Karpas-422 (cell line): ENCODE measurements around the gene ACKR2. TPM values are rescaled to one million over a fixed set of nuclear protein-coding genes. Genes with fewer than 3 reads are reported as not detected.

Source experiments
- DNase-seq: peaks from one replicate; pipeline ENCODE4 v3.0.0-alpha.2; 2015
- H2AFZ ChIP-seq: fragments of 200-600 bp; sonication (generic); 2 replicates; pipeline ENCODE4 v1.6.1; 2014; ENCODE audit warnings: antibody characterized with exemption, low read length, mixed read lengths
- H3K27ac ChIP-seq: fragments of 200-600 bp; sonication (generic); 2 replicates; pipeline ENCODE4 v1.5.1; 2014; ENCODE audit warnings: mild to moderate bottlenecking, low read length, moderate library complexity
- H3K27me3 ChIP-seq: fragments of 200-600 bp; sonication (generic); 2 replicates; pipeline ENCODE4 v1.6.1; 2014; ENCODE audit warnings: low read length, mixed read lengths
- H3K36me3 ChIP-seq: fragments of 200-600 bp; sonication (generic); 2 replicates; pipeline ENCODE4 v1.6.1; 2014; ENCODE audit warnings: low read length, mixed read lengths; ENCODE audit not compliant: insufficient read depth
- H3K4me1 ChIP-seq: fragments of 200-600 bp; sonication (generic); 2 replicates; pipeline ENCODE4 v1.6.1; 2014; ENCODE audit warnings: mild to moderate bottlenecking, low read length, mixed read lengths
- H3K4me2 ChIP-seq: fragments of 200-600 bp; sonication (generic); 2 replicates; pipeline ENCODE4 v1.6.1; 2014; ENCODE audit warnings: low read length, low read depth, mild to moderate bottlenecking; ENCODE audit not compliant: poor library complexity, severe bottlenecking
- H3K4me3 ChIP-seq: fragments of 200-600 bp; sonication (generic); 2 replicates; pipeline ENCODE4 v1.5.1; 2014; ENCODE audit warnings: mild to moderate bottlenecking, antibody characterized with exemption, low read length, mixed read lengths
- H3K79me2 ChIP-seq: fragments of 200-600 bp; sonication (generic); 2 replicates; pipeline ENCODE4 v1.6.1; 2014; ENCODE audit warnings: mild to moderate bottlenecking, low read length, mixed read lengths
- H3K9ac ChIP-seq: fragments of 200-600 bp; sonication (generic); 2 replicates; pipeline ENCODE4 v1.6.0; 2014; ENCODE audit warnings: low read length
- H3K9me2 ChIP-seq: fragments of 200-600 bp; sonication (generic), shearing (Covaris generic); replicated peaks from 2 replicates; pipeline ENCODE4 v1.6.0; 2014; ENCODE audit warnings: mild to moderate bottlenecking, low read length, moderate library complexity; ENCODE audit not compliant: insufficient read depth
- H3K9me3 ChIP-seq: fragments of 300-700, 200-600 bp; sonication (generic); 2 replicates; pipeline ENCODE4 v1.6.1; 2014; ENCODE audit warnings: low read length, mixed read lengths
- H4K20me1 ChIP-seq: fragments of 200-600 bp; sonication (generic); 2 replicates; pipeline ENCODE4 v1.6.1; 2014; ENCODE audit warnings: mild to moderate bottlenecking, antibody characterized with exemption, low read length, low read depth; ENCODE audit not compliant: insufficient read depth
- total RNA-seq: library from RNA; depleted of rRNA; stranded (reverse); fragments of >200 nt; shearing (Covaris generic); gene quantifications from 2 replicates; pipeline ENCODE4 v1.2.3, GENCODE V29; 2014; ENCODE audit warnings: low replicate concordance

ACKR2 gene
- total RNA-seq, 1 experiment from 2014 or later = 1.9 TPM

DNA sequence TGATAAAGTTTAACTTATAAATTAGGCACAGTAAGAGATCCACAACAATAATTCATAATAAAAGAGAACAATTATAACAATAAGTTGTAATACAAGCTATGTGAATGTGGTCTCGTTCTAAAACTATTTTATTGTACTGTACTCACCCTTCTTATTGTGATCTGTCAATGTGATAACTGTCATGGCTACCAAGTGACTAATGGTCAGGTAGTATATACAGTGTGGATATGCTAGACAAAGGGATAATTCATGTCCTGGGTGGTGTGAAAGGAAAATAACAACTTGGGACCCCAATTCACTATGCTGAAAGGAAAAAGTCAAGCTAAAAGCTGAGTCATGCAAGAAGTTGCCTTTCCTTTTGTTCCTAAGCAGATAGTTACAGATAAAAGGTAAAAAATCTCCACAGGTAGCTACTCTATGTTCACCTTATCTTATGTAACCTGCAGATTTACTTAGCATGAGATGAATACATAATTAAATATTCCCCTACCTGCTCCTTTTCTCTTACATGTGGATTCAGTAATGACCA lies 77.1 kb downstream of the ACKR2 start:
- peak; percentile 26 for DNase-seq
- Histone ChIP-seq H3K9ac (no peak overlapping the region), H3K4me1 (peaks cover 4% of the 10 kb centered on the region), H3K27me3 (no peaks in the 10 kb centered on the region), H3K9me3 (no peaks in the 10 kb centered on the region), H3K27ac (no peak overlapping the region), H3K4me3 (no peak overlapping the region), H3K9me2 (no peaks in the 10 kb centered on the region), H3K79me2 (no peaks in the 10 kb centered on the region), H3K4me2 (no peak overlapping the region), H4K20me1 (no peaks in the 10 kb centered on the region), H3K36me3 (no peaks in the 10 kb centered on the region), H2AFZ (no peak overlapping the region)

DNA sequence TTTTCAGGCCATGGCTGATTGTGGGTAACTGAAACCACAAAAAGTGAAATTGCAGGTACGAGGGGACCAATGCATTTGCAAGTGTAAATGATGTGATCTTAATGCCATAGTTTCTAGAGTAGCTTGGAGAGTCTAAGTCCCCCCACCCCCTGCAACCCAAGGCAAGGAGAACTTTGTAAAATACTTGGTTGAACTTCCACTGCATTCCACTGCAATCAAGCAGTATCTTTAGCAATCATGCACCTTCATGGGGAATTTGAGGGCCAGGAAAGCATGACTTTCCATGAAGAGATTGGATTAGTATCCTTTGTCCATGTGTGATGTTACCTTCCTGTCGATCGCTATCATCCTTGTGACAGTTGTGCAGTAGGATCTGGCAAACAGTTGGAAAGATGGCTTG lies 77.8 kb downstream of the ACKR2 start:
- no peak overlapping the region for H3K27ac ChIP-seq
- no peak for DNase-seq
- H3K4me2 ChIP-seq = no peak overlapping the region
- H3K9me2 ChIP-seq = no peaks in the 10 kb centered on the region
- no peaks in the 10 kb centered on the region for H3K27me3 ChIP-seq
- no peaks in the 10 kb centered on the region for H3K4me1 ChIP-seq
- no peak overlapping the region for H3K4me3 ChIP-seq
- no peaks in the 10 kb centered on the region for H3K79me2 ChIP-seq
- no peak overlapping the region for H3K9ac ChIP-seq
- no peaks in the 10 kb centered on the region for H3K9me3 ChIP-seq
- H4K20me1 ChIP-seq = no peaks in the 10 kb centered on the region
- H3K36me3 ChIP-seq = no peaks in the 10 kb centered on the region
- H2AFZ ChIP-seq = no peak overlapping the region

DNA sequence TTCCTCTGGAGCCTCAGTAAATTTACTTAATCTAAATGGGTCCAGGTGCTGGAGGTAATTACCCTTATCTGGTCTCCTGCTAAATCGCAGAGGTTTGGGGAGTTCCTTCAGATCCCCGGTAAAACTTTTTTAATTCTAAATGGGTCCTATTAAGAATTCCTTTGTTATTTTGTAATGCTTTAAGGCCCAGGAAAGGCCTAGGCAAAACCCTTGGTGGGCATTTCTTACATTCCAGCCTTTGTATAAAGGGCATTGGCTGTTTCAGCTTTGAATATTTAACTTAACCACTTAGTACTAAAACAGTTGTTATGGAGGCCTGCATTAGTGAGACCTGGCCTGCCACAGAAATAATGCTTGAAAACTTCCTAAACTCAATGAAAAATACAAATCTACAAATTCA lies 81.8 kb downstream of the ACKR2 start:
- H3K9ac ChIP-seq = no peak overlapping the region
- H3K4me1 ChIP-seq = no peaks in the 10 kb centered on the region
- no peak overlapping the region for H3K27ac ChIP-seq
- H3K27me3 ChIP-seq = no peaks in the 10 kb centered on the region
- no peaks in the 10 kb centered on the region for H3K9me3 ChIP-seq
- no peaks in the 10 kb centered on the region for H4K20me1 ChIP-seq
- H3K4me2 ChIP-seq = no peak overlapping the region
- no peaks in the 10 kb centered on the region for H3K36me3 ChIP-seq
- H3K4me3 ChIP-seq = no peak overlapping the region
- no peak for DNase-seq
- no peak overlapping the region for H2AFZ ChIP-seq
- H3K79me2 ChIP-seq = no peaks in the 10 kb centered on the region
- H3K9me2 ChIP-seq = no peaks in the 10 kb centered on the region

DNA sequence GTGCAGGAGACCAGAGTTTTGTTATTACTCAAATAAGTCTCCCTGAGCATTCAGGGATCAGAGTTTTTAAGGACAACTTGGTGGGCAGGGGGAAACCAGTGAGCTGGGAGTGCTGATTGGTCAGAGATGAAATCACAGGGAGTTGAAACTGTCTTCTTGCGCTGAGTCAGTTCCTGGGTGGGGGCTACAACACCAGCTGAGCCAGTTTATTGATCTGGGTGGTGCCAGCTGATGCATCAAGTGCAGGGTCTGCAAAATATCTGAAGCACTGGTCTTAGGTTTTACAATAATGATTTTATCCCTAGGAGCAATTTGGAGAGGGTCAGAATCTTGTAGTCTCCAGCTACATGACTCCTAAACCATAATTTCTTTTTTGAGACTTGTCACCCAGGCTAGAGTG lies 82.9 kb downstream of the ACKR2 start:
- DNase-seq = no peak
- H2AFZ ChIP-seq = no peak overlapping the region
- no peaks in the 10 kb centered on the region for H3K36me3 ChIP-seq
- no peak overlapping the region for H3K4me2 ChIP-seq
- H3K9me3 ChIP-seq = no peaks in the 10 kb centered on the region
- H4K20me1 ChIP-seq = no peaks in the 10 kb centered on the region
- no peak overlapping the region for H3K27ac ChIP-seq
- H3K9me2 ChIP-seq = no peaks in the 10 kb centered on the region
- H3K4me1 ChIP-seq = no peaks in the 10 kb centered on the region
- no peak overlapping the region for H3K4me3 ChIP-seq
- H3K27me3 ChIP-seq = no peaks in the 10 kb centered on the region
- H3K79me2 ChIP-seq = no peaks in the 10 kb centered on the region
- H3K9ac ChIP-seq = no peak overlapping the region

DNA sequence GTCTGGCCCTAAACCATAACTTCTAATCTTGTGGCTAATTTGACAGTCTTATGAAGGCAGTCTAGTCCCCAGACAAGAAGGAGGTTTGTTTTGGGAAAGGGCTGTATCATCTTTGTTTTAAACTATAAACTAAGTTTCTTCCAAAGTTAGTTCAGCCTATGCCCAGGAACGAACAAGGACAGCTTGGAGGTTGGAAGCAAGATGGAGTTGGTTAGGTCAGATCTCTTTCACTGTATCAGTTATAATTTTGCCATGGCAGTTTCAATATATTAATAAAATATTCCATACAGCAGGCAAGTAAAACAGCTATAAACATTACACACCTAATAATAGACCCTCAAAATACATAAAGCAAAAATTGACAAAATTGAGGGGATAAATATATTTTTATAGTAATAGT lies 83.6 kb downstream of the ACKR2 start:
- H2AFZ ChIP-seq = no peak overlapping the region
- no peak for DNase-seq
- no peaks in the 10 kb centered on the region for H3K79me2 ChIP-seq
- H3K9me3 ChIP-seq = no peaks in the 10 kb centered on the region
- no peaks in the 10 kb centered on the region for H3K27me3 ChIP-seq
- no peaks in the 10 kb centered on the region for H3K4me1 ChIP-seq
- H3K9me2 ChIP-seq = no peaks in the 10 kb centered on the region
- no peaks in the 10 kb centered on the region for H3K36me3 ChIP-seq
- H3K9ac ChIP-seq = no peak overlapping the region
- H3K4me2 ChIP-seq = no peak overlapping the region
- H4K20me1 ChIP-seq = no peaks in the 10 kb centered on the region
- H3K27ac ChIP-seq = no peak overlapping the region
- no peak overlapping the region for H3K4me3 ChIP-seq

DNA sequence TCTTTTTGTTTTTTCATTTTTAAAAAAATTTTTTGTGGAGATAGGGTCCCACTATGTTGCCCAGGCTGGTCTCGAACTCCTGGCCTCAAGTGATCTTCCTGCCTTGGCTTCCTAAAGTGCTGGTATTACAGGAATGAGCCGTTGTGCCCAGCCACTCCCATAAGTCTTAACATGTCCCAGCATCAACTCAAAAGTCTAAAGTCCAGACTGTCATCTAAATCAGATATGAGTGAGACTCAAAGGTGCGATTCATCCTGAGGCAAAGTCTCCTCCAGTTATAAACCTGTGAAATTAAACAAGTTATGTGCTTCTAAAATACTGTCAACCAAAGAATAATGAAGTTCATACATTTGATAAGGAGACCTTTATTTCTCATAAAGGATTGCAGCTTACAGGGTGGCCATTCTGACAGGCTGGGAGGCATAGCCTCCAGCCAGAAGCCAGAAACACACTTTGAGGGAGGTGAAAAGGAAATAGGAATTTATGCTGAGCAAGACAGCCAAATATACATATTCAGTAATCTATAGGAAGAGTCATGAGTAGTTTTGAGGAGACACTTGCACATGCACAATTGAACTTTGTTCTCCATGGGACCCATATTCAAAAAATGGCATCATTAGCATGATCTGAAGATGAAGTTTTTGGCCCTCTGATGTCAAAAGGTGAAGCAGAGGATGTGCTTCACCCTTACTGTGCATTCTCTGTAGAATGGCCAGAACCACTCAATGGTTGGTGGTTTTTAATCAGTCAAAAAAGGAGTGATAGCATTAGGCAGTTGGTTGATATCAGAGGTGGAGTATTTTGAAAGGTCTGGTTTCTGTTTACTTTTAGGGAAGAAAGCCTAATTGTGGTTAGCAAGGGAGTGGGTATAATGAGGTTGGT lies 85.7 kb downstream of the ACKR2 start:
- no peaks in the 10 kb centered on the region for H3K4me1 ChIP-seq
- no peaks in the 10 kb centered on the region for H3K79me2 ChIP-seq
- no peak for DNase-seq
- no peak overlapping the region for H3K9ac ChIP-seq
- H3K4me3 ChIP-seq = no peak overlapping the region
- no peaks in the 10 kb centered on the region for H3K36me3 ChIP-seq
- H2AFZ ChIP-seq = no peak overlapping the region
- no peak overlapping the region for H3K27ac ChIP-seq
- H3K9me2 ChIP-seq = no peaks in the 10 kb centered on the region
- H3K9me3 ChIP-seq = no peaks in the 10 kb centered on the region
- H4K20me1 ChIP-seq = no peaks in the 10 kb centered on the region
- no peaks in the 10 kb centered on the region for H3K27me3 ChIP-seq
- H3K4me2 ChIP-seq = no peak overlapping the region

DNA sequence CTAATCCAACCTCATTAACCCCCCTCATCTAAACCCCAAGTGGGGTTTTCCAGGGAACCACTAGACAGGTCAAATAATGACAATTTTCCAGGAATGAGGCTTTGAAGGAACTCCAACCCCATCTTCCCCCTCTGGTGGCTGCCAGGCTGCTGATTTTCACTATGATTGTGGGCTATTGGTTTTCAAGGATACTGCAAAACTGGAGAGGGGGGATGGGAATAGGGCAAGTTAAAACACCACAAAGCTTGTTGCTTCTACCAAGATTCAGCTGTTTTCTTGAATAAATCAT lies 86.3 kb downstream of the ACKR2 start:
- no peaks in the 10 kb centered on the region for H4K20me1 ChIP-seq
- H3K27me3 ChIP-seq = no peaks in the 10 kb centered on the region
- H3K36me3 ChIP-seq = no peaks in the 10 kb centered on the region
- H3K4me1 ChIP-seq = no peaks in the 10 kb centered on the region
- no peak overlapping the region for H3K4me3 ChIP-seq
- DNase-seq = no peak
- no peaks in the 10 kb centered on the region for H3K9me3 ChIP-seq
- H3K9ac ChIP-seq = no peak overlapping the region
- no peaks in the 10 kb centered on the region for H3K9me2 ChIP-seq
- H3K79me2 ChIP-seq = no peaks in the 10 kb centered on the region
- H2AFZ ChIP-seq = no peak overlapping the region
- H3K27ac ChIP-seq = no peak overlapping the region
- H3K4me2 ChIP-seq = no peak overlapping the region

DNA sequence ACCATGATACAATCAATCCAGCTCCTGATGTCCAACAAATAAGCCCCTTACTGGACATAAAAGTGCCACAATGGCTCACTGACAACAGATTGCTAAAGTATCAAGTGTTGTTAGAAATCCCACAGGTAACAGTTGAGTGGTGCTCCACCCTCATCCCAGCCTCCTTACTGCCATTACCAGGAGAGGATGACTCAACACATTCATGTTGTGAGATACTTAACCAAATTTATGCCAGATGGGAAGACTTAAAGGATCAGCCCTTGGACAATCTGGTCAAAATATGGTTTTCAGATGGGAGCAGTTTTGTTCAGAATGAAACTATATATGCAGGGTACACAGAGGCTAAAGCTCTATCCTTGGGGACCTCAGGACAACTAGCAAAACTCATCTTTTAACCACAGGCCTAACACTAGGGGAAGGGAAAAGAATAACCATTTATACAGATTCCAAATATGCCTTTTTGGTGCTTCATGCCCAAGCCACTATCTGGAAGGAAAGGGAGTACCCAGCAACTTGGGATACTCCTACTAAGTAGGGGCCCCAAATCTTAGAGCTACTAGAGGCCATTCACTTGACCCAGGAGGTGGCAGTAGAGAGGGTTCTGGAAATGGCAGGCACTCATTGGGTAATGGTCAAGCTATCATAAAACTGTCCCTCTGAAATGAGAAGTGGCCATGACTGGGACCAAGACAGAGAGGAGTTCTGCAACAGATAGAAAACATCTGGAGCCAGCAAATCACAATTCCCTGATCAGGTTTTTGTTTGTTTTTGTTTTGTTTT lies 89.8 kb downstream of the ACKR2 start:
- Histone ChIP-seq H3K9ac (no peak overlapping the region), H3K9me2 (no peaks in the 10 kb centered on the region), H3K9me3 (no peaks in the 10 kb centered on the region), H4K20me1 (no peaks in the 10 kb centered on the region), H3K36me3 (no peaks in the 10 kb centered on the region), H3K4me1 (no peaks in the 10 kb centered on the region), H3K27me3 (no peaks in the 10 kb centered on the region), H2AFZ (no peak overlapping the region), H3K4me2 (no peak overlapping the region), H3K79me2 (no peaks in the 10 kb centered on the region), H3K27ac (no peak overlapping the region), H3K4me3 (no peak overlapping the region)
- peak; percentile 47 for DNase-seq
